CD4-positive, alpha-beta T cell treated with Interleukin-6 for 4 hours (primary cell): ENCODE measurements around the gene MORN1.

ENCODE experiments used
- DNase-seq: peaks from one replicate; pipeline ENCODE4 v3.0.0-alpha.2; 2020; ENCODE audit warnings: mixed read lengths

MORN1 gene

GRCh38 chr1:2404142-2404889 lies 13.0 kb upstream of the MORN1 start:
- no peak for DNase-seq

GRCh38 chr1:2403273-2403672 lies 11.9 kb upstream of the MORN1 start:
- DNase-seq: no peak

GRCh38 chr1:2402420-2402819 lies 11.1 kb upstream of the MORN1 start:
- no peak for DNase-seq

- DNase-seq: no peak
These were observed 9.7 kb upstream of the MORN1 start for GRCh38 chr1:2400950-2401649.

- DNase-seq: no peak
These were observed 9.2 kb upstream of the MORN1 start for GRCh38 chr1:2400576-2400909.

- DNase-seq: no peak
These were observed 8.7 kb upstream of the MORN1 start for GRCh38 chr1:2399890-2400575.

- DNase-seq: no peak
These were observed 7.5 kb upstream of the MORN1 start for GRCh38 chr1:2398871-2399270.

- DNase-seq: no peak
These were observed 5.8 kb upstream of the MORN1 start for GRCh38 chr1:2397007-2397679.

- no peak for DNase-seq
These were observed 5.1 kb upstream of the MORN1 start for GRCh38 chr1:2396476-2396875.

GRCh38 chr1:2396059-2396458 lies 4.7 kb upstream of the MORN1 start:
- no peak for DNase-seq

- DNase-seq: no peak
These were observed 3.9 kb upstream of the MORN1 start for GRCh38 chr1:2395245-2395644.

GRCh38 chr1:2394761-2395160 lies 3.4 kb upstream of the MORN1 start:
- no peak for DNase-seq

GRCh38 chr1:2394220-2394619 lies 2.9 kb upstream of the MORN1 start:
- no peak for DNase-seq

GRCh38 chr1:2393471-2393877 lies 2.1 kb upstream of the MORN1 start:
- no peak for DNase-seq

GRCh38 chr1:2392686-2393085 lies 1.3 kb upstream of the MORN1 start:
- no peak for DNase-seq

GRCh38 chr1:2391931-2392509 lies 666 bp upstream of the MORN1 start:
- DNase-seq: no peak

GRCh38 chr1:2389644-2390043 lies 1.7 kb downstream of the MORN1 start:
- no peak for DNase-seq

GRCh38 chr1:2388004-2388913 lies 3.1 kb downstream of the MORN1 start:
- no peak for DNase-seq

GRCh38 chr1:2386636-2387611 lies 4.4 kb downstream of the MORN1 start:
- no peak for DNase-seq

- no peak for DNase-seq
These were observed 5.6 kb downstream of the MORN1 start for GRCh38 chr1:2385606-2386280.
